ENCODE results near the gene OR4D1. TPM values are rescaled to one million over a fixed set of nuclear protein-coding genes. Genes with fewer than 3 reads are reported as not detected.
A peak's percentile ranks its signal among the peaks of the same experiment; 100 is the strongest.

OR4D1 gene
- total and polyA plus RNA-seq, 2 of the 13 experiments (the other 11 are each of a cell fraction or from before 2014, with no cell fraction given) = not detected

DNA sequence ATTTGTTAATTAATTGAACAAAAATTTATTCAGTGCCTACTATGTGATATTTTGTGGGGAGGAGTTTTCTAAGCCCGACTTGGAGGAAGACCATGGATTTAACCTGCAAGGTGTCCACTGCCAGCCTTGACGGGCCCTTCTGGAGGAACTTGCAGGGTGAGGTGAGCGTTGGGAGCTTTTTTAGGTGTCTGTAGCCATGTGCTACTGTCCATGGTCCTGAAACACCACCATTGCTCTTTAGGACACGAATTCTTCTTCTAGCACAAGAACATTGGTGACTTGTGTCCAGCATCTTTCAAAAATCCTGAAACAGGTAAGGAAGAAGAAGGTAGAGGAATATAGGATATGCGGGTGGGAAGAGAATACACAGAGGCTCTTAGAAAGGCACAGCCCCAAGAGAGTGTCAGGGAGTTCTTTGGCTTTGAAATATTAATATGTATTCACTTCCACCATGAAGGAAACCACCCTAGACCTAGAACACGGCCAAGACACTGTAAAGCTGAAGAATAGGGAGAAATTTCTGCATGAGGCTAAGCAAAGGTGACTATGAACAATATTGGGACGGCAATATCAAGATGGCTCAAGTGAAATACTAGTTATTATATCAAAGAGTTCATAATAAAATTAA lies 27.9 kb upstream of the OR4D1 start (continued):
- TF ChIP-seq, protein P1, sequence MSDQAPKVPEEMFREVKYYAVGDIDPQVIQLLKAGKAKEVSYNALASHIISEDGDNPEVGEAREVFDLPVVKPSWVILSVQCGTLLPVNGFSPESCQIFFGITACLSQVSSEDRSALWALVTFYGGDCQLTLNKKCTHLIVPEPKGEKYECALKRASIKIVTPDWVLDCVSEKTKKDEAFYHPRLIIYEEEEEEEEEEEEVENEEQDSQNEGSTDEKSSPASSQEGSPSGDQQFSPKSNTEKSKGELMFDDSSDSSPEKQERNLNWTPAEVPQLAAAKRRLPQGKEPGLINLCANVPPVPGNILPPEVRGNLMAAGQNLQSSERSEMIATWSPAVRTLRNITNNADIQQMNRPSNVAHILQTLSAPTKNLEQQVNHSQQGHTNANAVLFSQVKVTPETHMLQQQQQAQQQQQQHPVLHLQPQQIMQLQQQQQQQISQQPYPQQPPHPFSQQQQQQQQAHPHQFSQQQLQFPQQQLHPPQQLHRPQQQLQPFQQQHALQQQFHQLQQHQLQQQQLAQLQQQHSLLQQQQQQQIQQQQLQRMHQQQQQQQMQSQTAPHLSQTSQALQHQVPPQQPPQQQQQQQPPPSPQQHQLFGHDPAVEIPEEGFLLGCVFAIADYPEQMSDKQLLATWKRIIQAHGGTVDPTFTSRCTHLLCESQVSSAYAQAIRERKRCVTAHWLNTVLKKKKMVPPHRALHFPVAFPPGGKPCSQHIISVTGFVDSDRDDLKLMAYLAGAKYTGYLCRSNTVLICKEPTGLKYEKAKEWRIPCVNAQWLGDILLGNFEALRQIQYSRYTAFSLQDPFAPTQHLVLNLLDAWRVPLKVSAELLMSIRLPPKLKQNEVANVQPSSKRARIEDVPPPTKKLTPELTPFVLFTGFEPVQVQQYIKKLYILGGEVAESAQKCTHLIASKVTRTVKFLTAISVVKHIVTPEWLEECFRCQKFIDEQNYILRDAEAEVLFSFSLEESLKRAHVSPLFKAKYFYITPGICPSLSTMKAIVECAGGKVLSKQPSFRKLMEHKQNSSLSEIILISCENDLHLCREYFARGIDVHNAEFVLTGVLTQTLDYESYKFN (CRISPR knock-in tag; conservative IDR thresholded peaks at IDR 0.05) = no peak
- TF ChIP-seq ZNF207 (IDR thresholded peaks at IDR 0.05; ENCODE audit: borderline replicate concordance) = no peak
- TF ChIP-seq ZNF367 (CRISPR knock-in tag; IDR thresholded peaks at IDR 0.05; ENCODE audit: borderline replicate concordance) = no peak; the same call in 1 of the 2 replicates
- peak; percentile 78; the same call in 1 of the 2 replicates for TF ChIP-seq ZNF446 (CRISPR knock-in tag; IDR thresholded peaks at IDR 0.05)
- TF ChIP-seq, protein P2, sequence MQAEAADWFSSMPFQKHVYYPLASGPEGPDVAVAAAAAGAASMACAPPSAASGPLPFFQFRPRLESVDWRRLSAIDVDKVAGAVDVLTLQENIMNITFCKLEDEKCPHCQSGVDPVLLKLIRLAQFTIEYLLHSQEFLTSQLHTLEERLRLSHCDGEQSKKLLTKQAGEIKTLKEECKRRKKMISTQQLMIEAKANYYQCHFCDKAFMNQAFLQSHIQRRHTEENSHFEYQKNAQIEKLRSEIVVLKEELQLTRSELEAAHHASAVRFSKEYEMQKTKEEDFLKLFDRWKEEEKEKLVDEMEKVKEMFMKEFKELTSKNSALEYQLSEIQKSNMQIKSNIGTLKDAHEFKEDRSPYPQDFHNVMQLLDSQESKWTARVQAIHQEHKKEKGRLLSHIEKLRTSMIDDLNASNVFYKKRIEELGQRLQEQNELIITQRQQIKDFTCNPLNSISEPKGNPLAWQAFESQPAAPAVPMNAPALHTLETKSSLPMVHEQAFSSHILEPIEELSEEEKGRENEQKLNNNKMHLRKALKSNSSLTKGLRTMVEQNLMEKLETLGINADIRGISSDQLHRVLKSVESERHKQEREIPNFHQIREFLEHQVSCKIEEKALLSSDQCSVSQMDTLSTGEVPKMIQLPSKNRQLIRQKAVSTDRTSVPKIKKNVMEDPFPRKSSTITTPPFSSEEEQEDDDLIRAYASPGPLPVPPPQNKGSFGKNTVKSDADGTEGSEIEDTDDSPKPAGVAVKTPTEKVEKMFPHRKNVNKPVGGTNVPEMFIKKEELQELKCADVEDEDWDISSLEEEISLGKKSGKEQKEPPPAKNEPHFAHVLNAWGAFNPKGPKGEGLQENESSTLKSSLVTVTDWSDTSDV (CRISPR knock-in tag; IDR thresholded peaks at IDR 0.05) = no peak
- no peak for TF ChIP-seq JARID2 (CRISPR knock-in tag; IDR thresholded peaks at IDR 0.05; ENCODE audit: insufficient replicate concordance)
- peak; percentile 39; the same call in 1 of the 2 replicates for TF ChIP-seq TBX2 (CRISPR knock-in tag; IDR thresholded peaks at IDR 0.05; ENCODE audit: borderline replicate concordance)
- TF ChIP-seq MYNN (CRISPR knock-in tag; IDR thresholded peaks at IDR 0.05; ENCODE audit: low read depth) = peak; percentile 72; the same call in 1 of the 2 replicates
- no peak for TF ChIP-seq ZNF562 (CRISPR knock-in tag; IDR thresholded peaks at IDR 0.05; ENCODE audit: borderline replicate concordance)
- no peak for TF ChIP-seq RCOR2 (CRISPR knock-in tag; IDR thresholded peaks at IDR 0.05)
- TF ChIP-seq NFYB (CRISPR knock-in tag; IDR thresholded peaks at IDR 0.05) = peak; percentile 38; the same call in 1 of the 2 replicates
- peak; percentile 57; the same call in 1 of the 2 replicates for TF ChIP-seq GATAD2A (CRISPR knock-in tag; IDR thresholded peaks at IDR 0.05)
- peak in 1 of 2 experiments; percentile 85; a peak in 2 of 4 replicates for TF ChIP-seq KLF16 (CRISPR knock-in tag; IDR thresholded peaks at IDR 0.05)
- peak; percentile 83 for TF ChIP-seq SALL1 (CRISPR knock-in tag; IDR thresholded peaks at IDR 0.05)
- no peak for TF ChIP-seq MAZ (IDR thresholded peaks at IDR 0.05; ENCODE audit: borderline replicate concordance, low read depth, low read length)
- 0 out of 2 replicates have a peak, but pooled peaks have one; percentile 54 for TF ChIP-seq MAZ (CRISPR knock-in tag; IDR thresholded peaks at IDR 0.05; ENCODE audit: low read depth)
- peak; percentile 79 for TF ChIP-seq ZNF781 (CRISPR knock-in tag; IDR thresholded peaks at IDR 0.05; ENCODE audit: borderline replicate concordance, not compliant biosample characterization)
- peak; percentile 55 for TF ChIP-seq NCOA2 (CRISPR knock-in tag; IDR thresholded peaks at IDR 0.05)
- TF ChIP-seq TAF15 (IDR thresholded peaks at IDR 0.05; ENCODE audit: low read depth, low read length, poor library complexity, severe bottlenecking) = no peak
- TF ChIP-seq NFRKB (IDR thresholded peaks at IDR 0.05) = no peak
- TF ChIP-seq NR2F2 (IDR thresholded peaks at IDR 0.05; ENCODE audit: borderline replicate concordance, low read depth) = no peak
- TF ChIP-seq, protein P3, sequence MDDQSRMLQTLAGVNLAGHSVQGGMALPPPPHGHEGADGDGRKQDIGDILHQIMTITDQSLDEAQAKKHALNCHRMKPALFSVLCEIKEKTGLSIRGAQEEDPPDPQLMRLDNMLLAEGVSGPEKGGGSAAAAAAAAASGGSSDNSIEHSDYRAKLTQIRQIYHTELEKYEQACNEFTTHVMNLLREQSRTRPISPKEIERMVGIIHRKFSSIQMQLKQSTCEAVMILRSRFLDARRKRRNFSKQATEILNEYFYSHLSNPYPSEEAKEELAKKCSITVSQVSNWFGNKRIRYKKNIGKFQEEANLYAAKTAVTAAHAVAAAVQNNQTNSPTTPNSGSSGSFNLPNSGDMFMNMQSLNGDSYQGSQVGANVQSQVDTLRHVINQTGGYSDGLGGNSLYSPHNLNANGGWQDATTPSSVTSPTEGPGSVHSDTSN (CRISPR knock-in tag; IDR thresholded peaks at IDR 0.05; ENCODE audit: borderline replicate concordance) = no peak; the same call in 1 of the 2 replicates
- TF ChIP-seq RXRB (CRISPR knock-in tag; IDR thresholded peaks at IDR 0.05; ENCODE audit: borderline replicate concordance) = peak; percentile 68

Data from HepG2 (cell line).